Urinary bladder (tissue), 4 donors: ENCODE results near the gene LYRM1. TPM values are rescaled to one million over a fixed set of nuclear protein-coding genes. Genes with fewer than 3 reads are reported as not detected.
"Not testable (repeated sequence)": the region's sequence is repeated elsewhere in the genome, so short reads cannot be mapped to it uniquely, and the experiment has no call there.

ENCODE experiments used
- DNase-seq: peaks from one replicate; pipeline ENCODE4 v3.0.0-alpha.2; 2015; ENCODE audit errors: extremely low spot score
- H3K27ac ChIP-seq: one replicate; pipeline ENCODE4 v1.5.1; 2013; ENCODE audit warnings: low read depth, mild to moderate bottlenecking, moderate library complexity
- H3K36me3 ChIP-seq: one replicate; pipeline ENCODE4 v1.6.1; 2013; ENCODE audit warnings: mild to moderate bottlenecking, moderate library complexity; ENCODE audit not compliant: insufficient read depth
- H3K4me1 ChIP-seq: one replicate; pipeline ENCODE4 v1.6.1; 2013; ENCODE audit warnings: mild to moderate bottlenecking, moderate library complexity; ENCODE audit not compliant: insufficient read depth
- H3K4me3 ChIP-seq: one replicate; pipeline ENCODE4 v1.5.1; 2013; ENCODE audit warnings: low read depth, low read length
- WGBS: extraction: QIAGEN DNeasy Blood & Tissue Kit; methylation state at CpG from one replicate; pipeline ENCODE4 v1.1.7; 2013; 5-methylcytosine and 5-hydroxymethylcytosine counted together
- polyA plus RNA-seq: library from polyadenylated mRNA; stranded (reverse); fragments of 200-250 nt; gene quantifications from one replicate; pipeline ENCODE4 v1.2.3, GENCODE V29; 2013
- total RNA-seq: library from RNA; depleted of rRNA; stranded (reverse); fragments of >200 nt; gene quantifications from one replicate; pipeline ENCODE4 v1.2.3, GENCODE V29; 2014
- donor health status: healthy with polysubstance abuse.
- donor health status: healthy.

The LYRM1 gene
- total and polyA plus RNA-seq, 2 donors = 54.6 to 59.8 TPM

- Histone ChIP-seq H3K4me1 (no peaks in the 10 kb centered on the region), H3K4me3 (no peak overlapping the region), H3K36me3 (no peaks in the 10 kb centered on the region), H3K27ac (no peak overlapping the region)
- 44% methylated on average over 3 of the region's 3 CpGs for WGBS
- no peak for DNase-seq
These were observed 68.2 kb downstream of the LYRM1 start for GRCh38 chr16:20968765-20969164.

DNA sequence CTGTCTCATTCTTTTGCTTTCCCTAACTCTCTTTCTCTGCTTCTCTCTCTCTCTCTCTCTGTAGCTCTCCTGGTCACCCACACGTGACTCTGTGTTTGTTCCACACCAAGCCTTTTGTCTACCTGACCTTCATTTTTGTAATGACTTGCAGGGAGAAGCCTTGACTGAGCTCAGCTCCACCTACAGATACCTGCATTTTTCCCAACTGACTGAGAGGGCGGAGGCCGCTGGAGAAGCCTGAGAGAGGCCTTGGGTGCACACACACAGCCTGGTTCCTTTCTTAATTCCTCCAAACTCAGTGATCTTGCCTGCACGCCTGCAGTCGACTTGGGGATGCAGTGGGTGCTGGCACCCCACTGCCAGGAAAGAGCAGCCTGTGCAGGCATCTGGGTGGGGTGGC is 68.8 kb downstream of the LYRM1 start:
- DNase-seq = no peak

DNA sequence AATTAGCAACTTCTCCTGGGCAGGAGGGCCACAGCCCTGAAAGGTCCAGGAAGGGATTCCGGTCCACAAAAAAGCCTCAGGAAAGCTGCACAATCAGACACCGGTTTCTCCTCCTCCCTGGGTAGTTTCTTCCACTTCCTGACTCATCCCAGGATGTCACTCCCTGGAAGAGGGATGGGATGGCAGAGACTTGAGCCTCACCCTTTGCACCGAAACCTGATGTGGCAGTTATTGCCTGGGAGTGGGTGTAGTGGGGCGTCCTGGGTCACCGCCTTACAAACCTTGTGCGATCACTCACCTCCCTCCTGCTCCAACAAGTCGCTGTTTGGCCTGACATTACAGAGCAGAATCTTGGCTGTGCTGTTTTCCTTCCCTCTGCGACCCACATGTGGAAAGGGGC is 70.8 kb downstream of the LYRM1 start:
- Histone ChIP-seq H3K4me1 (no peaks in the 10 kb centered on the region), H3K27ac (no peak overlapping the region), H3K4me3 (no peak overlapping the region), H3K36me3 (no peaks in the 10 kb centered on the region)
- 72% methylated on average over 8 of the region's 8 CpGs for WGBS
- DNase-seq = no peak

More for the DNA sequence above, 68.8 kb downstream of the LYRM1 start:
- no peaks in the 10 kb centered on the region for H3K36me3 ChIP-seq
- no peak overlapping the region for H3K4me3 ChIP-seq
- no peak overlapping the region for H3K27ac ChIP-seq
- whole genome bisulfite sequencing = 81% methylated on average over 5 of the region's 5 CpGs
- no peaks in the 10 kb centered on the region for H3K4me1 ChIP-seq

GRCh38 chr16:20973201-20973600 is 72.6 kb downstream of the LYRM1 start:
- H3K4me1 ChIP-seq, H3K36me3 ChIP-seq, DNase-seq, H3K4me3 ChIP-seq, H3K27ac ChIP-seq: not testable (repeated sequence)
- WGBS = 94% methylated on average over 4 of the region's 4 CpGs

Other genes starting within 250 kb of the LYRM1 start
- 1.0 TPM for gene ACSM1, start 203.1 kb upstream of the LYRM1 start, total RNA-seq
- gene ACSM1, start 203.1 kb upstream of the LYRM1 start, polyA plus RNA-seq = 0.68 TPM
- 74.9 TPM for gene THUMPD1, start 159.0 kb upstream of the LYRM1 start, total RNA-seq
- gene THUMPD1, start 159.0 kb upstream of the LYRM1 start, polyA plus RNA-seq = 44.4 TPM
- gene ACSM3, start 136.8 kb upstream of the LYRM1 start, total RNA-seq = 11.3 TPM
- gene ACSM3, start 136.8 kb upstream of the LYRM1 start, polyA plus RNA-seq = 3.5 TPM
- gene ERI2, start 94.3 kb upstream of the LYRM1 start, total RNA-seq = 45.6 TPM
- gene ERI2, start 94.3 kb upstream of the LYRM1 start, polyA plus RNA-seq = 12.5 TPM
- gene REXO5, start 94.2 kb upstream of the LYRM1 start, total RNA-seq = 16.1 TPM
- gene REXO5, start 94.2 kb upstream of the LYRM1 start, polyA plus RNA-seq = 3.0 TPM
- gene DCUN1D3, start 413 bp upstream of the LYRM1 start, total RNA-seq = 13.0 TPM
- 6.8 TPM for gene DCUN1D3, start 413 bp upstream of the LYRM1 start, polyA plus RNA-seq